Measurements from ENCODE around the gene NCOA6. TPM values are rescaled to one million over a fixed set of nuclear protein-coding genes. Genes with fewer than 3 reads are reported as not detected.

The NCOA6 gene
- 53.9 and 59.5 TPM in 2 replicates for total RNA-seq (ENCODE audit: low replicate concordance)
- long read RNA-seq, partial matches to known transcripts = 31 of 40 reads
- long read RNA-seq, other reads (novel, unspliced or antisense) = 9 of 40 reads

GRCh38 chr20:34825530-34826362 is at the start of gene NCOA6:
TSS of gene NCOA6 (minus strand) at chr20:34825651. CDS start at chr20:34782355, 43,296 bp downstream.
- Mint-ChIP-seq H3K36me3 (peaks cover 26% of the 10 kb centered on the region), H3K4me1 (ENCODE audit: unreplicated experiment) (peaks cover 28% of the 10 kb centered on the region), H3K4me3 (peak within 1 kb of the TSS; percentile 99), H3K27me3 (no peaks in the 10 kb centered on the region), H3K9me3 (no peaks in the 10 kb centered on the region), H3K27ac (peak within 1 kb of the TSS; percentile 94)
- TF ChIP-seq CTCF (conservative IDR thresholded peaks at IDR 0.05) = no peak
- peak; percentile 89 for DNase-seq (ENCODE audit: extremely low spot score, unreplicated experiment)

- Mint-ChIP-seq H3K4me1 (ENCODE audit: unreplicated experiment) (peaks cover 51% of the 10 kb centered on the region), H3K9me3 (no peaks in the 10 kb centered on the region), H3K36me3 (peaks cover 12% of the 10 kb centered on the region), H3K27me3 (peaks cover 3% of the 10 kb centered on the region), H3K27ac (peak overlapping the region; percentile 96), H3K4me3 (peak overlapping the region; percentile 98)
- DNase-seq (ENCODE audit: extremely low spot score, unreplicated experiment) = no peak
- TF ChIP-seq CTCF (conservative IDR thresholded peaks at IDR 0.05) = peak; percentile 90
These were observed 48.7 kb upstream of the NCOA6 start for GRCh38 chr20:34874094-34874654.

DNA sequence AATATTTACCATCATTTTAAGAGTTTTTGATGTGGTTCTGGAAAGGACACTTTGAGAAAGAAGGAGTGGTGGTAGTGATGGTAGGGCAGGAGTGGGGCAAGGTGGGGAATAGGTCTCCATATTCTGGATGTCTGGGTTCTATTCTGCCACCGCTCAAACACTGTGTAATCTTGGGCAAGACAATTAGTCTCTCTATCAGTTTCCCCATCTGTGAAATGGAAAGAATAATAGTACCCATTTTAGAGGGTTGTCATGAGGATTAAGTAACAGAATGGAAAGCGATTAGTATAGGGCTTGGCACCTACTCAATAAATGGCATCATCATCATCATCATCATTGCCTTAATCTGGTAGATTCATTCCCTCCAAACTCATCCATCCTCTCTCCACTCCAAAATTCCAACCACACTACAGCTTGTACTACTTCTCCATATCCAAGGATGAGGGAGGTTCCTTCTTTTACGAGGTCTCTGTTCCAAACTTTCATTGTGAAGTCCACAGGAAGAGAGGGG is 48.2 kb upstream of the NCOA6 start:
- H3K27ac Mint-ChIP-seq = peak overlapping the region; percentile 96
- peaks cover 49% of the 10 kb centered on the region for H3K4me1 Mint-ChIP-seq (ENCODE audit: unreplicated experiment)
- TF ChIP-seq CTCF (conservative IDR thresholded peaks at IDR 0.05) = no peak
- peak; percentile 7 for DNase-seq (ENCODE audit: extremely low spot score, unreplicated experiment)
- H3K36me3 Mint-ChIP-seq = peaks cover 10% of the 10 kb centered on the region
- peaks cover 3% of the 10 kb centered on the region for H3K27me3 Mint-ChIP-seq
- H3K9me3 Mint-ChIP-seq = no peaks in the 10 kb centered on the region
- H3K4me3 Mint-ChIP-seq = peak overlapping the region; percentile 98

- DNase-seq (ENCODE audit: extremely low spot score, unreplicated experiment) = peak; percentile 93
- TF ChIP-seq CTCF (conservative IDR thresholded peaks at IDR 0.05) = peak; percentile 83
- H3K27me3 Mint-ChIP-seq = peaks cover 3% of the 10 kb centered on the region
- H3K4me3 Mint-ChIP-seq = peak within 1 kb of the TSS; percentile 98
- no peaks in the 10 kb centered on the region for H3K9me3 Mint-ChIP-seq
- H3K4me1 Mint-ChIP-seq (ENCODE audit: unreplicated experiment) = peaks cover 49% of the 10 kb centered on the region
- H3K36me3 Mint-ChIP-seq = peaks cover 10% of the 10 kb centered on the region
- H3K27ac Mint-ChIP-seq = peak within 1 kb of the TSS; percentile 96
These were observed 47.3 kb upstream of the NCOA6 start, which contains the start of gene GGT7 for GRCh38 chr20:34872622-34873224. TSS of gene GGT7 (minus strand) at chr20:34872856. CDS start at chr20:34872815, 41 bp downstream.

GRCh38 chr20:34871966-34872621 is 46.6 kb upstream of the NCOA6 start:
- Mint-ChIP-seq H3K36me3 (peaks cover 10% of the 10 kb centered on the region), H3K9me3 (no peaks in the 10 kb centered on the region), H3K4me3 (peak overlapping the region; percentile 96), H3K4me1 (ENCODE audit: unreplicated experiment) (peaks cover 45% of the 10 kb centered on the region), H3K27ac (peak overlapping the region; percentile 65), H3K27me3 (peaks cover 3% of the 10 kb centered on the region)
- no peak for TF ChIP-seq CTCF (conservative IDR thresholded peaks at IDR 0.05)
- DNase-seq (ENCODE audit: extremely low spot score, unreplicated experiment) = no peak

Measured in type B pancreatic cell (in vitro differentiated cells).